ENCODE data around the gene OR5B2. TPM values are rescaled to one million over a fixed set of nuclear protein-coding genes. Genes with fewer than 3 reads are reported as not detected.

The OR5B2 gene
- total RNA-seq (under 1 TPM; 0.26 to 0.38 TPM), polyA plus RNA-seq (not detected), total RNA-seq (0 to 0.17 (median 0) reads per million in 6 experiments)

DNA sequence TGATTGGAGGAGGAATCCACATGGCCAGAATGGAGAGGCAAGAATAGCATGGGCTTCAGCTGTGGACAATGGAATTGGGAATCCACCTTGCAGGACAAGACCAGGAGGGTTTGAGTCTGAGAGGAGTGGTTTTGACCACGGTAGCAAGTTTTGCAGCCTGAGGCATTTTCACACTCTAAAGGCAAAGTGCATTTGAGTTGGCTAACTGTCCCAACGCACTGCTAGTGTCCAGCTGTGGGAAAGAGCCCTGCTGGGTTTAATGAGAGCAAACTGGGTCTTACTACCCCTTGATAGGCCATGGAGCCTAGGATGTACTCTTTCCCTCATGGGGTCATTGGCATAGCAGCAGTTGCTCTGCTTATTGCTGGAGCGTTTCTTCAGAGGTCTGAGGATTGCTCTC lies at the start of gene OR5B2:
TSS of gene OR5B2 (minus strand) at position 101 of the 400 bp plus-strand sequence. CDS start 4,860 bp downstream, outside the sequence.
- Mint-ChIP-seq H3K9me3 (peaks cover 5 to 32% (median 19%) of the 10 kb centered on the region in 9 donors), H3K4me3 (no peak within 1 kb of the TSS), H3K27me3 (peaks cover 0 to 19% (median 10%) of the 10 kb centered on the region in 5 donors), H3K36me3 (peaks cover 0 to 32% (median 15%) of the 10 kb centered on the region in 3 donors), H3K4me1 (no peaks in the 10 kb centered on the region), H3K27ac (no peak within 1 kb of the TSS)
- POLR2A ChIA-PET: no interaction called here
- DNase-seq (no peak), ATAC-seq (no peak)

GRCh38 chr11:58471892-58472291 lies 44.0 kb upstream of the OR5B2 start:
- no peaks in the 10 kb centered on the region for H3K4me1 Mint-ChIP-seq
- no peak for DNase-seq
- POLR2A ChIA-PET: no interaction called here
- peaks cover 0 to 7% (median 0%) of the 10 kb centered on the region in 5 donors for H3K27me3 Mint-ChIP-seq
- no peak for ATAC-seq
- H3K4me3 Mint-ChIP-seq: no peak overlapping the region
- peaks cover 3 to 32% (median 11%) of the 10 kb centered on the region in 3 donors for H3K36me3 Mint-ChIP-seq
- peak overlapping the region in 1 of 10 donors; percentile 21 for H3K27ac Mint-ChIP-seq
- peaks cover 12 to 48% (median 34%) of the 10 kb centered on the region in 9 donors for H3K9me3 Mint-ChIP-seq

GRCh38 chr11:58466293-58466692 lies 38.4 kb upstream of the OR5B2 start:
- Mint-ChIP-seq H3K4me3 (no peak overlapping the region), H3K9me3 (peaks cover 1 to 16% (median 10%) of the 10 kb centered on the region in 9 donors), H3K36me3 (peaks cover 0 to 5% (median 2%) of the 10 kb centered on the region in 3 donors), H3K27me3 (peaks cover 0 to 5% (median 0%) of the 10 kb centered on the region in 5 donors), H3K27ac (peak overlapping the region in 1 of 10 donors; percentile 11), H3K4me1 (no peaks in the 10 kb centered on the region)
- ATAC-seq (no peak), DNase-seq (no peak)
- POLR2A ChIA-PET: no interaction called here

GRCh38 chr11:58465690-58466089 lies 37.8 kb upstream of the OR5B2 start:
- POLR2A ChIA-PET: no interaction called here
- ATAC-seq (no peak), DNase-seq (no peak)
- Mint-ChIP-seq H3K27ac (no peak overlapping the region), H3K4me3 (no peak overlapping the region), H3K27me3 (peaks cover 0 to 5% (median 0%) of the 10 kb centered on the region in 5 donors), H3K4me1 (no peaks in the 10 kb centered on the region), H3K36me3 (peaks cover 0 to 5% (median 2%) of the 10 kb centered on the region in 3 donors), H3K9me3 (peaks cover 0 to 15% (median 7%) of the 10 kb centered on the region in 9 donors)

DNA sequence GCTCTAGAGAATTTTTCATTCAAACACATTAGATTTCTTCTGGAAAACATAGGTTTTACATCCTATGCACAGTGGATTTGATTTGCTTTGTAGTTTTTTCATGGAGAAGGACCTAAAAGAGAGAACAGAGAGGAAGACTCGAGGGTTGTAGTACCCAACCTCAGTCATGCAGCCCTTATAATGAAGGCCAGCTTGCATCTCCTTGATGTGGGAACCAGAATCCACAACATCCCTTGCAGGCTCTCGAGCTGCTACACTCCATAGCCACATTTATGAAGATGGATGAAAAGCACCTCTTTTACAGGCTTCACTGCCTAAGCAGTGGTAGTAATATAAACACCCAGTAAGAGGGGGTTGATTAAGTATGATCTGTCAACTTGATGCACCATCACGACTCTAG lies 23.7 kb upstream of the OR5B2 start:
- H3K27ac Mint-ChIP-seq: no peak overlapping the region
- DNase-seq (peak in 2 of 10 donors; percentile 1 to 6), ATAC-seq (peak; percentile 28 to 50)
- peaks cover 0 to 11% (median 2%) of the 10 kb centered on the region in 3 donors for H3K36me3 Mint-ChIP-seq
- peaks cover 0 to 4% (median 0%) of the 10 kb centered on the region in 5 donors for H3K27me3 Mint-ChIP-seq
- peaks cover 0 to 16% (median 3%) of the 10 kb centered on the region in 9 donors for H3K9me3 Mint-ChIP-seq
- peaks cover 6 to 9% (median 8%) of the 10 kb centered on the region in 4 donors for H3K4me1 Mint-ChIP-seq
- POLR2A ChIA-PET: no interaction called here
- no peak overlapping the region for H3K4me3 Mint-ChIP-seq

DNA sequence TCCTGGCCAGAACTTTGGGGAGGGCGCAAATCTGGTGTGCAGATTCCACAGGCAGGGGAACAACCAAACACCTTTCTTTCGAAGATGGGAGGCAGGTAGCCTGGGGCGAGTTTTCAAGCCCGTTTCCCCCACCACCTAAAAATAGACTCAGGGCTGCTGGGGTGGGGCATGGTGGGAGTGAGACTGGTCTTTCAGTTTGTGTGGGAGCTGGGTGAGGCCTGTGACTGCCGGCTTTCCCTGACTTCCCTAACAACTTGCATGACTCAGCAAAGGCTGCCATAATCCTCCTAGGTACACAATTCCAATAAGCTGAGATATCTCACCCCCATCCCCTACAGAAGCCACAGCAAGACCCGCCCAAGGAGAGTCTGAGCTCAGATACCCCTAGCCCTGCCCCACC lies 18.4 kb upstream of the OR5B2 start:
- peaks cover 4 to 34% (median 14%) of the 10 kb centered on the region in 9 donors for H3K9me3 Mint-ChIP-seq
- no peak overlapping the region for H3K4me3 Mint-ChIP-seq
- peaks cover 6 to 21% (median 7%) of the 10 kb centered on the region in 3 donors for H3K36me3 Mint-ChIP-seq
- no peak for ATAC-seq
- H3K27me3 Mint-ChIP-seq: peaks cover 0 to 10% (median 0%) of the 10 kb centered on the region in 5 donors
- no peak overlapping the region for H3K27ac Mint-ChIP-seq
- H3K4me1 Mint-ChIP-seq: peaks cover under 1 to 4% (median 2%) of the 10 kb centered on the region in 4 donors
- no peak for DNase-seq
- POLR2A ChIA-PET: no interaction called here

- Mint-ChIP-seq H3K27me3 (peaks cover 0 to 10% (median 7%) of the 10 kb centered on the region in 5 donors), H3K27ac (peak overlapping the region in 1 of 10 donors; percentile 7), H3K36me3 (peaks cover 6 to 21% (median 7%) of the 10 kb centered on the region in 3 donors), H3K9me3 (peaks cover 4 to 34% (median 18%) of the 10 kb centered on the region in 9 donors), H3K4me3 (no peak overlapping the region), H3K4me1 (no peaks in the 10 kb centered on the region)
- POLR2A ChIA-PET: no interaction called here
- ATAC-seq (no peak), DNase-seq (no peak)
Observed at GRCh38 chr11:58444300-58444699, 16.4 kb upstream of the OR5B2 start.

GRCh38 chr11:58442136-58442535 lies 14.2 kb upstream of the OR5B2 start, which contains the start of gene OR5B12:
OR5B12 (minus strand) TSS chr11:58442236; CDS start chr11:58440151, 2,085 bp downstream.
- no peak for DNase-seq
- POLR2A ChIA-PET: no interaction called here
- no peak for ATAC-seq
- H3K9me3 Mint-ChIP-seq: peaks cover 6 to 28% (median 15%) of the 10 kb centered on the region in 9 donors
- H3K27me3 Mint-ChIP-seq: peaks cover 0 to 17% (median 3%) of the 10 kb centered on the region in 5 donors
- H3K36me3 Mint-ChIP-seq: peaks cover 5 to 18% (median 14%) of the 10 kb centered on the region in 3 donors
- H3K4me1 Mint-ChIP-seq: no peaks in the 10 kb centered on the region
- no peak within 1 kb of the TSS for H3K27ac Mint-ChIP-seq
- no peak within 1 kb of the TSS for H3K4me3 Mint-ChIP-seq

DNA sequence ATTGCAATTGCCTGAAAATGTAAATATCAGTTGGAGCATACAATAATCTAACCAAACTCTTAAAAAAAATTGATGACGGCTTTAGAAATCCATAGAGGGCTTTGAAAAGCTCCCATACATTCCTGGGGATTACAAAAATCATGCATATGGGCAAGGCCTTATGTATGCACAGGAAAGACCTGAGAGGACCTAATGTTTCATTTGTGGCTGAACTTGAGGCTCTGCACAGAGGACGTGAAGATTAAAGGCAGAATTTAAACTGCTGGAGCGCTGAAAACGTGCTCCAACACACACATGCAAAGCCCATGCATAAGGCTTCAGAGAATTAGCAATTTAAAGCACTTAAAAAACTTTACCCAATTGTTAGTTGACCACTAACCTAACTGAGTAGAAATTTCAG lies 10.6 kb upstream of the OR5B2 start:
- ATAC-seq (no peak), DNase-seq (no peak)
- peaks cover 0 to 17% (median 15%) of the 10 kb centered on the region in 3 donors for H3K36me3 Mint-ChIP-seq
- H3K4me1 Mint-ChIP-seq: no peaks in the 10 kb centered on the region
- POLR2A ChIA-PET: no interaction called here
- peaks cover 0 to 17% (median 0%) of the 10 kb centered on the region in 5 donors for H3K27me3 Mint-ChIP-seq
- no peak overlapping the region for H3K27ac Mint-ChIP-seq
- H3K9me3 Mint-ChIP-seq: peaks cover 0 to 15% (median 7%) of the 10 kb centered on the region in 9 donors
- H3K4me3 Mint-ChIP-seq: no peak overlapping the region

DNA sequence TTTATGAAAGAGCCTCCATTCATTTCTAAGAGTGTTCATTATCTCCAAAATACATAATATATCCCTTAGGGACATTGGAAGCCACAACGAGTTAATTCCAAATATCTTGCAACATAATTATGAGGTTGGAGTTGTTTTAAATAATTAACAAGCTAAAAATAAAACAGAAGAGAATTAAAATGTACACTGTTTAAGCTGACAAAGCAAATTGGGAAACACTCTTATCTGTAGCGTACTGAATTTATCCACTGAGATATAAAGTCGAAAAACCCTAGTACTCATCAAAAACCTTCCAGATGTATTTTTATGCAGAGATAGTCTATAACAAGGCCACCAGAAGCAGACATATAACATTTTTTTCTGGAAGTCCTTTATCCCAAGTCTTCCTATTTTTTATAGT lies 6.3 kb upstream of the OR5B2 start:
- H3K27ac Mint-ChIP-seq: no peak overlapping the region
- POLR2A ChIA-PET: no interaction called here
- no peaks in the 10 kb centered on the region for H3K4me1 Mint-ChIP-seq
- ATAC-seq (no peak), DNase-seq (no peak)
- H3K9me3 Mint-ChIP-seq: peaks cover 11 to 33% (median 17%) of the 10 kb centered on the region in 9 donors
- H3K27me3 Mint-ChIP-seq: peaks cover 0 to 9% (median 2%) of the 10 kb centered on the region in 5 donors
- no peak overlapping the region for H3K4me3 Mint-ChIP-seq
- H3K36me3 Mint-ChIP-seq: peaks cover 0 to 35% (median 17%) of the 10 kb centered on the region in 3 donors

DNA sequence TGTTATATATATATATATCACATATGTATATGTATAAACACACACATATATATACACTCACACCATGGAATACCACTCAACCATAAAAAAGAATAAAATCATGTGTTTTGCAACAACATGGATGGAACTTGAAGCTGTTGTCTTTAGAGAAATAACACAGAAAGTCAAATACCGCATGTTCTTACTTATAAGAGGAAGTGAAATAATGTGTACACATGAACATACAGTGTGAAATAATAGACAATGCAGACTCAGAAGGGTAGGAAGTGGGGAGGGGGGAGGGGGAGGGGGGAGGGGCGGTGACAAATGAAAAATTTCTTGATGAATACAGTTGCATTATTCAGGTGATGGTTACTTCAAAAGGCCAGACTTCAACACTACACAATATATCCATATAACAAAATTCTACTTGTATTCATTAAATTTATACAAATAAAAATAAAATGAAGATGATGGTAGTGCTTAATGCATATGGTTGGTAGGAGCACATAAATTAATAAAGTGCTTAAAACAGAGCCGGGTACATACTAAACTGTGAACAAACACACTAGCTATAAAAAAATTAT lies 5.8 kb upstream of the OR5B2 start:
- Mint-ChIP-seq H3K4me3 (no peak overlapping the region), H3K27me3 (peaks cover 0 to 10% (median 4%) of the 10 kb centered on the region in 5 donors), H3K27ac (no peak overlapping the region), H3K36me3 (peaks cover 0 to 39% (median 21%) of the 10 kb centered on the region in 3 donors), H3K4me1 (no peaks in the 10 kb centered on the region), H3K9me3 (peaks cover 11 to 38% (median 20%) of the 10 kb centered on the region in 9 donors)
- POLR2A ChIA-PET: no interaction called here
- ATAC-seq: no peak
- DNase-seq: no peak

DNA sequence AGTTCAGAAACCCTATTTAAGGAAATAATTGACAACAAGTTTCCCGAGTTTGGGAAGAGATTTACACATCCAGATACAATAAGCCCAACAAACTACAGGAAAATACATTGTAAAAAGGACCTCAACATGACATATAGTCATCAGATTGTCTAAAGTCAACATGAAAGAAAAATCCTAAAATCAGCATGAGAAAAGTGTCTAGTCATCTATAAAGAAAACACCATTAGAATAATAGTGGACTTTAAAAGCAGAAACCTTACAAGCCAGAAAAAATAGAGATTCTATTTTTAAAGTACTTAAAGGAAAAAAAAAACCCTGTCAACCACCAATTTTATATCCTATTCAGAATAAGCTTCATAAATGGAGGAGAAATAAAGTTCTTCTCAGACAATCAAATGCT lies 1.4 kb upstream of the OR5B2 start:
- no peak for ATAC-seq
- Mint-ChIP-seq H3K27me3 (peaks cover 0 to 19% (median 10%) of the 10 kb centered on the region in 5 donors), H3K27ac (no peak overlapping the region), H3K36me3 (peaks cover 0 to 32% (median 15%) of the 10 kb centered on the region in 3 donors), H3K4me3 (no peak overlapping the region), H3K9me3 (peaks cover 5 to 32% (median 19%) of the 10 kb centered on the region in 9 donors), H3K4me1 (no peaks in the 10 kb centered on the region)
- POLR2A ChIA-PET: no interaction called here
- no peak for DNase-seq

GRCh38 chr11:58406774-58407173 lies 21.1 kb downstream of the OR5B2 start, which contains the start of gene OR5B3:
OR5B3 (minus strand) TSS chr11:58406874; CDS start chr11:58403409, 3,465 bp downstream.
- peaks cover 3 to 31% (median 18%) of the 10 kb centered on the region in 3 donors for H3K36me3 Mint-ChIP-seq
- no peak within 1 kb of the TSS for H3K27ac Mint-ChIP-seq
- peaks cover 0 to 44% (median 35%) of the 10 kb centered on the region in 9 donors for H3K9me3 Mint-ChIP-seq
- DNase-seq (no peak), ATAC-seq (no peak)
- POLR2A ChIA-PET: no interaction called here
- H3K4me1 Mint-ChIP-seq: no peaks in the 10 kb centered on the region
- no peak within 1 kb of the TSS for H3K4me3 Mint-ChIP-seq
- peaks cover 0 to 4% (median 3%) of the 10 kb centered on the region in 5 donors for H3K27me3 Mint-ChIP-seq
